ENCODE results near the gene OBSCN.
A peak's percentile ranks its signal among the peaks of the same experiment; 100 is the strongest.
"Not testable (repeated sequence)": the region's sequence is repeated elsewhere in the genome, so short reads cannot be mapped to it uniquely, and the experiment has no call there.

Gene OBSCN

GRCh38 chr1:228263636-228264035, 55.8 kb downstream of the OBSCN start:
- DNase-seq (ENCODE audit: low read depth), result no peak

- DNase-seq (ENCODE audit: low read depth), result no peak
Measured at GRCh38 chr1:228264090-228264829, 56.4 kb downstream of the OBSCN start.

GRCh38 chr1:228265167-228265566, 57.3 kb downstream of the OBSCN start:
- no peak for DNase-seq (ENCODE audit: low read depth)

GRCh38 chr1:228267962-228268880, 60.4 kb downstream of the OBSCN start:
- no peak for DNase-seq (ENCODE audit: low read depth)

GRCh38 chr1:228268881-228269265, 61.0 kb downstream of the OBSCN start:
- no peak for DNase-seq (ENCODE audit: low read depth)

GRCh38 chr1:228269431-228269830, 61.6 kb downstream of the OBSCN start:
- not testable (repeated sequence) for DNase-seq (ENCODE audit: low read depth)

GRCh38 chr1:228270032-228270431, 62.2 kb downstream of the OBSCN start:
- no peak for DNase-seq (ENCODE audit: low read depth)

- no peak for DNase-seq (ENCODE audit: low read depth)
Measured at GRCh38 chr1:228271701-228272251, 63.9 kb downstream of the OBSCN start.

GRCh38 chr1:228272331-228272791, 64.5 kb downstream of the OBSCN start:
- no peak for DNase-seq (ENCODE audit: low read depth)

GRCh38 chr1:228272831-228273571, 65.2 kb downstream of the OBSCN start:
- no peak for DNase-seq (ENCODE audit: low read depth)

GRCh38 chr1:228273720-228274451, 66.0 kb downstream of the OBSCN start:
- no peak for DNase-seq (ENCODE audit: low read depth)

GRCh38 chr1:228274452-228275178, 66.8 kb downstream of the OBSCN start:
- no peak for DNase-seq (ENCODE audit: low read depth)

GRCh38 chr1:228275179-228275429, 67.3 kb downstream of the OBSCN start:
- no peak for DNase-seq (ENCODE audit: low read depth)

GRCh38 chr1:228275430-228276173, 67.8 kb downstream of the OBSCN start:
- peak; percentile 84 for DNase-seq (ENCODE audit: low read depth)

GRCh38 chr1:228276174-228276831, 68.5 kb downstream of the OBSCN start:
- no peak for DNase-seq (ENCODE audit: low read depth)

GRCh38 chr1:228276901-228277490, 69.2 kb downstream of the OBSCN start:
- DNase-seq (ENCODE audit: low read depth), result no peak

- no peak for DNase-seq (ENCODE audit: low read depth)
Measured at GRCh38 chr1:228277491-228278431, 69.9 kb downstream of the OBSCN start.

- no peak for DNase-seq (ENCODE audit: low read depth)
Measured at GRCh38 chr1:228278432-228278941, 70.6 kb downstream of the OBSCN start.

All from activated T-helper 9 cell treated with anti-CD3 and anti-CD28 coated beads, Interleukin-2, amount 50 U/mL, for 16 hours (primary cell).